OCI-LY1 (cell line): ENCODE data around the gene CSF1.

ENCODE experiments used
- H2AFZ ChIP-seq: fragments of 200-600 bp; sonication (generic), shearing (Covaris generic); 2 replicates; pipeline ENCODE4 v1.6.0; 2014; ENCODE audit warnings: antibody characterized with exemption, mild to moderate bottlenecking, low read length
- H3F3A ChIP-seq: fragments of 200-600 bp; sonication (generic), shearing (Covaris generic); 2 replicates; pipeline ENCODE4 v1.6.0; 2014; ENCODE audit warnings: mild to moderate bottlenecking, antibody characterized with exemption, low read length, moderate library complexity; ENCODE audit not compliant: insufficient read depth
- H3K27ac ChIP-seq: fragments of 200-600 bp; sonication (generic); 2 replicates; pipeline ENCODE4 v1.5.1; 2014; ENCODE audit warnings: low read length, mixed run types, mild to moderate bottlenecking, low read depth; ENCODE audit not compliant: poor library complexity, severe bottlenecking
- H3K27me3 ChIP-seq: fragments of 200-600 bp; sonication (generic); 2 replicates; pipeline ENCODE4 v1.6.0; 2014; ENCODE audit warnings: antibody characterized with exemption, mild to moderate bottlenecking, low read length, moderate library complexity; ENCODE audit not compliant: insufficient read depth
- H3K36me3 ChIP-seq: fragments of 200-600 bp; sonication (generic); 2 replicates; pipeline ENCODE4 v1.6.1; 2014; ENCODE audit warnings: mild to moderate bottlenecking, antibody characterized with exemption, low read length, moderate library complexity, mixed read lengths; ENCODE audit not compliant: insufficient read depth
- H3K4me1 ChIP-seq: fragments of 200-600 bp; sonication (generic); 2 replicates; pipeline ENCODE4 v1.5.1; 2014; ENCODE audit warnings: mild to moderate bottlenecking, low read length, moderate library complexity; ENCODE audit not compliant: insufficient read depth, severe bottlenecking
- H3K4me2 ChIP-seq: fragments of 200-600 bp; sonication (generic), shearing (Covaris generic); 2 replicates; pipeline ENCODE4 v1.6.1; 2014; ENCODE audit warnings: low read length
- H3K4me3 ChIP-seq: fragments of 200-600 bp; sonication (generic); 2 replicates; pipeline ENCODE4 v1.5.1; 2014; ENCODE audit warnings: low read length, low read depth, mild to moderate bottlenecking, mixed read lengths; ENCODE audit not compliant: poor library complexity, severe bottlenecking
- H3K79me2 ChIP-seq: fragments of 200-600 bp; shearing (Covaris generic); 2 replicates; pipeline ENCODE4 v1.6.1; 2016; ENCODE audit warnings: mixed run types, low read length, mixed read lengths; ENCODE audit not compliant: insufficient read depth
- H3K9ac ChIP-seq: fragments of 200-600 bp; sonication (generic), shearing (Covaris generic); 2 replicates; pipeline ENCODE4 v1.6.1; 2014; ENCODE audit warnings: mild to moderate bottlenecking, low read length, mixed read lengths
- H3K9me2 ChIP-seq: fragments of 200-600 bp; sonication (generic), shearing (Covaris generic); 2 replicates; pipeline ENCODE4 v1.6.1; 2014; ENCODE audit warnings: low read depth, mild to moderate bottlenecking, low read length, mixed read lengths
- H3K9me3 ChIP-seq: fragments of 200-600 bp; shearing (Covaris generic); 2 replicates; pipeline ENCODE4 v1.6.1; 2014; ENCODE audit warnings: low read length, mixed read lengths
- H4K20me1 ChIP-seq: fragments of 200-600 bp; sonication (generic), shearing (Covaris generic); 2 replicates; pipeline ENCODE4 v1.6.0; 2016; ENCODE audit warnings: mild to moderate bottlenecking, low read length; ENCODE audit not compliant: insufficient read depth
- EZH2 ChIP-seq: fragments of 200-600 bp; sonication (generic), shearing (Covaris generic); IDR thresholded peaks from 2 replicates; pipeline ENCODE4 v1.8.0; 2017; ENCODE audit warnings: borderline replicate concordance, mixed run types, mild to moderate bottlenecking, antibody characterized with exemption, low read length, moderate library complexity, mixed read lengths
- TF ChIP-seq, protein P1 (sequence below): fragments of 200-600 bp; sonication (generic), shearing (Covaris generic); IDR thresholded peaks from 2 replicates; pipeline ENCODE4 v1.5.1; 2017; ENCODE audit warnings: mild to moderate bottlenecking, antibody characterized with exemption, low read length, moderate library complexity, mixed read lengths

The CSF1 gene

DNA sequence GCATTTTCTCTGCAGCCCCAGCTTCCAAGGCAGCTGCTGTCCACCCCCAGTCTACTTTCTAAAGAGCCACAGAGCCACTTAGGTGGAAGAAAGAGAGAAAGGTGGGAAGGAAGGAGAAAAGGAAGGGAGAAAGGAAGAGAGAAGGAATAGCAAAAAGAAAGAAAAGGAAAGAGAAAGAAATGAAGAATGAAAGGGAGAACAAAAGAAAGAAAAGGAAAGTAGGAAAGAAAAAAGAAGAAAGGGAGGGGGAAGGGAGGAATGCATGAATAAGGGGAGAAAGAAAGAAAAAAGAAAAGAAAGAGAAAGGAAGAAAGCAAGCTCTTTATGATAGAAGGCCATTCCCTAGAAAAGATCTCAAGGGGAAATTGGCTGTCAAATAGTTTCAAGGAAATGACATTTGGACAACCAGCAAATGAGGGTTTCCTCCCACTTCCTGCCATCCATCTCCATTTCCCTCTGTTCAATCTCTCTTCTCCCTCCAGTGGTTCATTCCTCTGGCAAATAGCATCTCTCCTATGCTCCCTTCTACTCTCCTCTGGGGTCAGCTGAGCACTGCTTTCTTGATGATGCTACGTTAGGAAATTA lies 3.4 kb upstream of the CSF1 start:
- Histone ChIP-seq H3K4me3 (no peak overlapping the region), H3F3A (no peaks in the 10 kb centered on the region), H3K27me3 (no peaks in the 10 kb centered on the region), H3K4me1 (no peaks in the 10 kb centered on the region), H3K9me2 (no peaks in the 10 kb centered on the region), H4K20me1 (no peaks in the 10 kb centered on the region), H3K9me3 (no peaks in the 10 kb centered on the region), H3K9ac (no peak overlapping the region), H3K79me2 (no peaks in the 10 kb centered on the region), H2AFZ (no peak overlapping the region), H3K36me3 (no peaks in the 10 kb centered on the region), H3K27ac (no peak overlapping the region), H3K4me2 (no peak overlapping the region)
- no peak for TF ChIP-seq EZH2
- TF ChIP-seq, protein P1, sequence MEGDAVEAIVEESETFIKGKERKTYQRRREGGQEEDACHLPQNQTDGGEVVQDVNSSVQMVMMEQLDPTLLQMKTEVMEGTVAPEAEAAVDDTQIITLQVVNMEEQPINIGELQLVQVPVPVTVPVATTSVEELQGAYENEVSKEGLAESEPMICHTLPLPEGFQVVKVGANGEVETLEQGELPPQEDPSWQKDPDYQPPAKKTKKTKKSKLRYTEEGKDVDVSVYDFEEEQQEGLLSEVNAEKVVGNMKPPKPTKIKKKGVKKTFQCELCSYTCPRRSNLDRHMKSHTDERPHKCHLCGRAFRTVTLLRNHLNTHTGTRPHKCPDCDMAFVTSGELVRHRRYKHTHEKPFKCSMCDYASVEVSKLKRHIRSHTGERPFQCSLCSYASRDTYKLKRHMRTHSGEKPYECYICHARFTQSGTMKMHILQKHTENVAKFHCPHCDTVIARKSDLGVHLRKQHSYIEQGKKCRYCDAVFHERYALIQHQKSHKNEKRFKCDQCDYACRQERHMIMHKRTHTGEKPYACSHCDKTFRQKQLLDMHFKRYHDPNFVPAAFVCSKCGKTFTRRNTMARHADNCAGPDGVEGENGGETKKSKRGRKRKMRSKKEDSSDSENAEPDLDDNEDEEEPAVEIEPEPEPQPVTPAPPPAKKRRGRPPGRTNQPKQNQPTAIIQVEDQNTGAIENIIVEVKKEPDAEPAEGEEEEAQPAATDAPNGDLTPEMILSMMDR = no peak

DNA sequence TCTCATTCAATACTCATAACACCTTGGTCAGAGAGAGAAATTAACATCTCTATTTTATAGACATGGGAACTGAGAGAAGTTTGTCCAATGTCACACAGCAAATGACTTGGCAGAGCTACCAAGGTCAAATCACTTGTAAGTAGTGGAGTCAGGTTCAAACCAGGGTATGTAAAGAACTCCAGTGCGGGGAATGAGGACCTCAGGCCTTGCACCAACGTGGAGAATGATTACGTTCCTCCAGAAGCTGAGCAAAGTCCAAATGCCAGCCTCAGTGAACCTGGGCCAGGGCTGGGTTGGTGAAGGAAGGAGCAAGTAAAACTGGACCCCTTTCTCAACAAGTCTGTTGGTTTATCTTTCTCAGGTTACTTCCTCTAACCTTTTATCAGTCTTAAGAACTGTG lies 1.8 kb upstream of the CSF1 start:
- Histone ChIP-seq H3K9ac (no peak overlapping the region), H3K9me2 (no peaks in the 10 kb centered on the region), H3K36me3 (no peaks in the 10 kb centered on the region), H2AFZ (no peak overlapping the region), H4K20me1 (no peaks in the 10 kb centered on the region), H3K79me2 (no peaks in the 10 kb centered on the region), H3F3A (no peaks in the 10 kb centered on the region), H3K27ac (no peak overlapping the region), H3K4me2 (no peak overlapping the region), H3K4me3 (no peak overlapping the region), H3K9me3 (no peaks in the 10 kb centered on the region), H3K27me3 (no peaks in the 10 kb centered on the region), H3K4me1 (no peaks in the 10 kb centered on the region)
- no peak for TF ChIP-seq EZH2
- TF ChIP-seq, protein P1 = no peak

DNA sequence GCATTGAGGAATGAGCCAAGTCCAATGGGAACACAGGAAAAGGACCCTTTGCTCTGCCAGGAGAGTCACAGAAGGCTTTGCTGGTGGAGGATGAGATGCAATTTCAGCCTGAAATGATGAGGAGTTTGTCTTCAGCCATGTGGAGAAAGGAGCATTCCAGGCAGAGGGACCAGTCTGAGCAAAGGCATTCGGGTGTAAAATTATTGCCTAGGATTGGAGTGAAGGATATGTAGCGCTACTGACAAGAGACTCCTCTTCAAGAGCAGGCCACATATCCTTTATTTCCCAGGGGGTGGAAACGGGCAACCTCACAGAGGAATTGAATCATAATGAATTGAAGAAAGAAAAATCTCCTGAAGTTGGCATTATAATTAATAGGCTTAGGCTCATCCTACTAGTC lies 1.1 kb upstream of the CSF1 start:
- no peaks in the 10 kb centered on the region for H3K4me1 ChIP-seq
- H3K4me2 ChIP-seq = no peak overlapping the region
- no peaks in the 10 kb centered on the region for H3K9me2 ChIP-seq
- H3K27me3 ChIP-seq = no peaks in the 10 kb centered on the region
- no peaks in the 10 kb centered on the region for H4K20me1 ChIP-seq
- no peak overlapping the region for H3K27ac ChIP-seq
- H3K4me3 ChIP-seq = no peak overlapping the region
- TF ChIP-seq EZH2 = no peak
- TF ChIP-seq, protein P1 = no peak
- no peaks in the 10 kb centered on the region for H3K36me3 ChIP-seq
- no peak overlapping the region for H3K9ac ChIP-seq
- H3K9me3 ChIP-seq = no peaks in the 10 kb centered on the region
- H2AFZ ChIP-seq = no peak overlapping the region
- no peaks in the 10 kb centered on the region for H3F3A ChIP-seq
- H3K79me2 ChIP-seq = no peaks in the 10 kb centered on the region
